Neural cell (in vitro differentiated cells): ENCODE results near the gene PRRG2. TPM values are rescaled to one million over a fixed set of nuclear protein-coding genes. Genes with fewer than 3 reads are reported as not detected.

Source experiments
- H2AFZ ChIP-seq: fragments of 200-600, 300-800 bp; sonication (generic), shearing (Covaris generic); 2 replicates; pipeline ENCODE4 v1.6.0; 2014; ENCODE audit warnings: low read depth, mild to moderate bottlenecking, antibody characterized with exemption, low read length, moderate library complexity
- H3F3A ChIP-seq: fragments of 200-600 bp; shearing (Covaris generic); 2 replicates; pipeline ENCODE4 v1.6.1; 2016; ENCODE audit warnings: mild to moderate bottlenecking, moderate library complexity, mixed read lengths, antibody characterized with exemption, low read length; ENCODE audit not compliant: insufficient read depth, poor library complexity, severe bottlenecking
- H3K27ac ChIP-seq: fragments of 200-600, 300-800 bp; sonication (generic), shearing (Covaris generic); 2 replicates; pipeline ENCODE4 v1.5.1; 2014; ENCODE audit warnings: mild to moderate bottlenecking, low read length, moderate library complexity
- H3K27me3 ChIP-seq: fragments of 300-800, 200-600 bp; sonication (generic), shearing (Covaris generic); 2 replicates; pipeline ENCODE4 v1.6.0; 2014; ENCODE audit warnings: mild to moderate bottlenecking, low read depth, low read length, moderate library complexity; ENCODE audit not compliant: insufficient read depth
- H3K36me3 ChIP-seq: fragments of 300-800, 200-600 bp; sonication (generic), shearing (Covaris generic); 2 replicates; pipeline ENCODE4 v1.5.1; 2014; ENCODE audit warnings: mild to moderate bottlenecking, antibody characterized with exemption, low read length, moderate library complexity; ENCODE audit not compliant: insufficient read depth
- H3K4me2 ChIP-seq: fragments of 300-800, 200-600 bp; sonication (generic), shearing (Covaris generic); 2 replicates; pipeline ENCODE4 v1.6.0; 2014; ENCODE audit warnings: mild to moderate bottlenecking, low read length
- H3K4me3 ChIP-seq: fragments of 300-800, 200-600 bp; sonication (generic), shearing (Covaris generic); 2 replicates; pipeline ENCODE4 v1.5.1; 2014; ENCODE audit warnings: mild to moderate bottlenecking, low read length, moderate library complexity
- H3K79me2 ChIP-seq: fragments of 200-600 bp; shearing (Covaris generic); replicated peaks from 2 replicates; pipeline ENCODE4 v1.6.0; 2014; ENCODE audit warnings: mild to moderate bottlenecking, low read length, moderate library complexity; ENCODE audit not compliant: insufficient read depth
- H3K9ac ChIP-seq: fragments of 300-800, 200-600 bp; sonication (generic), shearing (Covaris generic); 2 replicates; pipeline ENCODE4 v1.6.1; 2016; ENCODE audit warnings: mild to moderate bottlenecking, low read length, mixed read lengths
- H3K9me2 ChIP-seq: fragments of 200-600 bp; shearing (Covaris generic); 2 replicates; pipeline ENCODE4 v1.6.1; 2016; ENCODE audit warnings: mild to moderate bottlenecking, low read length, mixed read lengths; ENCODE audit not compliant: insufficient read depth
- H3K9me3 ChIP-seq: fragments of 200-600, 300-800 bp; sonication (generic), shearing (Covaris generic); 2 replicates; pipeline ENCODE4 v1.6.1; 2016; ENCODE audit warnings: mild to moderate bottlenecking, mixed run types, low read length, moderate library complexity, mixed read lengths
- H4K20me1 ChIP-seq: fragments of 200-600 bp; shearing (Covaris generic); 2 replicates; pipeline ENCODE4 v1.6.1; 2016; ENCODE audit warnings: mild to moderate bottlenecking, mixed run types; ENCODE audit not compliant: insufficient read depth
- CTCF ChIP-seq: fragments of 450-650 bp; IDR thresholded peaks from 2 replicates; pipeline ENCODE4 v1.5.1; 2014; ENCODE audit warnings: antibody characterized with exemption, mild to moderate bottlenecking, moderate library complexity; ENCODE audit not compliant: poor library complexity, severe bottlenecking
- EP300 ChIP-seq: fragments of 450-650 bp; conservative IDR thresholded peaks from 2 replicates; pipeline ENCODE4 v1.6.1; 2014; ENCODE audit warnings: antibody characterized with exemption, mild to moderate bottlenecking, moderate library complexity; ENCODE audit not compliant: poor library complexity, severe bottlenecking
- EZH2 ChIP-seq: fragments of 200-600, 300-800 bp; shearing (Covaris generic), sonication (generic); IDR thresholded peaks from 2 replicates; pipeline ENCODE4 v1.6.1; 2014; ENCODE audit warnings: antibody characterized with exemption, low read length, borderline replicate concordance, mild to moderate bottlenecking; ENCODE audit not compliant: insufficient read depth, poor library complexity, severe bottlenecking
- MXI1 ChIP-seq: fragments of 450-650 bp; conservative IDR thresholded peaks from 2 replicates; pipeline ENCODE4 v1.6.1; 2014; ENCODE audit warnings: antibody characterized with exemption, mild to moderate bottlenecking; ENCODE audit not compliant: poor library complexity, severe bottlenecking
- POLR2AphosphoS5 ChIP-seq: IDR thresholded peaks from 2 replicates; pipeline ENCODE4 v1.6.1; 2012
- RAD21 ChIP-seq: fragments of 450-650 bp; conservative IDR thresholded peaks from 2 replicates; pipeline ENCODE4 v1.6.1; 2014; ENCODE audit warnings: antibody characterized with exemption, mild to moderate bottlenecking, moderate library complexity
- REST ChIP-seq: IDR thresholded peaks from 2 replicates; pipeline ENCODE4 v1.6.1; 2012; ENCODE audit warnings: borderline replicate concordance
- SMC3 ChIP-seq: fragments of 450-650 bp; conservative IDR thresholded peaks from 2 replicates; pipeline ENCODE4 v1.6.1; 2014; ENCODE audit warnings: antibody characterized with exemption, mild to moderate bottlenecking, moderate library complexity; ENCODE audit not compliant: poor library complexity
- TAF1 ChIP-seq: IDR thresholded peaks from 2 replicates; pipeline ENCODE4 v1.6.1; 2012; ENCODE audit warnings: low read depth
- polyA plus RNA-seq: library from polyadenylated mRNA; depleted of rRNA; stranded (reverse); fragments of >200 nt; gene quantifications from 2 replicates; pipeline ENCODE4 v1.2.3, GENCODE V29; 2014

The PRRG2 gene
- polyA plus RNA-seq, 1 donor from 2014 or later, result not detected

GRCh38 chr19:49553451-49554271, 27.5 kb upstream of the PRRG2 start:
- Histone ChIP-seq H3K79me2 (no peaks in the 10 kb centered on the region), H3K4me2 (no peak overlapping the region), H3K27ac (no peak overlapping the region), H2AFZ (no peak overlapping the region), H3K4me3 (no peak overlapping the region), H3K9me3 (no peaks in the 10 kb centered on the region), H3K9ac (no peak overlapping the region), H3K27me3 (no peaks in the 10 kb centered on the region), H3K9me2 (no peaks in the 10 kb centered on the region), H3F3A (no peaks in the 10 kb centered on the region), H4K20me1 (no peaks in the 10 kb centered on the region), H3K36me3 (no peaks in the 10 kb centered on the region)
- no peak for TF ChIP-seq REST
- TF ChIP-seq TAF1, result no peak
- no peak for TF ChIP-seq MXI1
- no peak for TF ChIP-seq RAD21
- no peak for TF ChIP-seq EP300
- TF ChIP-seq CTCF, result no peak
- TF ChIP-seq SMC3, result no peak
- TF ChIP-seq EZH2, result no peak
- TF ChIP-seq POLR2AphosphoS5, result no peak

GRCh38 chr19:49554701-49555181, 26.4 kb upstream of the PRRG2 start:
- no peak overlapping the region for H3K9ac ChIP-seq
- no peak for TF ChIP-seq POLR2AphosphoS5
- no peak overlapping the region for H2AFZ ChIP-seq
- H3K9me2 ChIP-seq, result no peaks in the 10 kb centered on the region
- no peaks in the 10 kb centered on the region for H3F3A ChIP-seq
- no peaks in the 10 kb centered on the region for H3K9me3 ChIP-seq
- no peak overlapping the region for H3K27ac ChIP-seq
- H3K27me3 ChIP-seq, result no peaks in the 10 kb centered on the region
- no peaks in the 10 kb centered on the region for H3K79me2 ChIP-seq
- no peaks in the 10 kb centered on the region for H4K20me1 ChIP-seq
- no peaks in the 10 kb centered on the region for H3K36me3 ChIP-seq
- H3K4me3 ChIP-seq, result no peak overlapping the region
- H3K4me2 ChIP-seq, result no peak overlapping the region
